ENCODE data around the gene HOXA2.

The HOXA2 gene

GRCh38 chr7:27102581-27103442 is at the start of gene HOXA2:
HOXA2 (minus strand) TSS chr7:27102683; CDS start chr7:27102500, 183 bp downstream.
- no peak for DNase-seq (ENCODE audit: low spot score)

- DNase-seq (ENCODE audit: low spot score): no peak
These were observed 49.0 kb upstream of the HOXA2 start for GRCh38 chr7:27151341-27151930.

- DNase-seq (ENCODE audit: low spot score): peak; percentile 92
These were observed 48.3 kb upstream of the HOXA2 start for GRCh38 chr7:27150568-27151340.

GRCh38 chr7:27149842-27150567 is 47.5 kb upstream of the HOXA2 start:
- DNase-seq (ENCODE audit: low spot score): no peak

- peak; percentile 33 for DNase-seq (ENCODE audit: low spot score)
These were observed 46.5 kb upstream of the HOXA2 start for GRCh38 chr7:27148756-27149641.

- peak; percentile 45 for DNase-seq (ENCODE audit: low spot score)
These were observed 45.7 kb upstream of the HOXA2 start for GRCh38 chr7:27148031-27148755.

- peak; percentile 75 for DNase-seq (ENCODE audit: low spot score)
These were observed 44.9 kb upstream of the HOXA2 start, which contains the start of gene HOXA6 for GRCh38 chr7:27147199-27148030. HOXA6 (minus strand) TSS chr7:27147774; CDS start chr7:27147749, 25 bp downstream.

GRCh38 chr7:27146491-27147198 is 44.2 kb upstream of the HOXA2 start:
- DNase-seq (ENCODE audit: low spot score): no peak

GRCh38 chr7:27145914-27146412 is 43.5 kb upstream of the HOXA2 start:
- no peak for DNase-seq (ENCODE audit: low spot score)

- DNase-seq (ENCODE audit: low spot score): no peak
These were observed 42.9 kb upstream of the HOXA2 start for GRCh38 chr7:27145165-27145913.

GRCh38 chr7:27144781-27145164 is 42.3 kb upstream of the HOXA2 start:
- no peak for DNase-seq (ENCODE audit: low spot score)

- DNase-seq (ENCODE audit: low spot score): no peak
These were observed 41.7 kb upstream of the HOXA2 start for GRCh38 chr7:27143950-27144780.

- DNase-seq (ENCODE audit: low spot score): no peak
These were observed 40.8 kb upstream of the HOXA2 start, which contains the start of gene HOXA5 for GRCh38 chr7:27143023-27143949. HOXA5 (minus strand) TSS chr7:27143681; CDS start chr7:27143607, 74 bp downstream.

GRCh38 chr7:27142580-27143022 is 40.1 kb upstream of the HOXA2 start:
- DNase-seq (ENCODE audit: low spot score): no peak

GRCh38 chr7:27141923-27142579 is 39.6 kb upstream of the HOXA2 start:
- DNase-seq (ENCODE audit: low spot score): no peak
